Measurements from ENCODE around the gene VPS4B.

VPS4B gene

DNA sequence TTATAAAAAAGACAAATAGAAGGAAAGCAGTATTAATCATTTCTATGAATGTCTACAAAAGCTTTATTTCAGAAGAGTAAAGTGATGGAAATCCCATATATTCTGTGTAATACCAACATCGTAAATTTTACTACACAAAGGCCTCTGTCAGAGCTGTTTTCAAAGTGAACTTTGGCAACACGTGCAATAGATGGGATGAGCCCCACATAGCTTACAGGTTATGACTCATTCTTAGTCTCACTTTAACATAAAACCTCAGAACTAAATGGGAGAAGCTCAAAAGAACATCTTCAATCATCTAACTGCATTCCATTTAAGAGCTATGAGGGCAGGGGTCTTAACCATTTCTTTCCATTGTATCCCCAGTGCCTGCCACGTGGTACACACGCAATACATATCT lies 11.5 kb downstream of the VPS4B start:
- peaks cover 63% of the 10 kb centered on the region for H3K79me2 ChIP-seq (ENCODE audit: low read length)
- TF ChIP-seq EZH2 (optimal IDR thresholded peaks at IDR 0.05; ENCODE audit: low read depth, low read length) (no peak), EZH2phosphoT487 (IDR thresholded peaks at IDR 0.05; ENCODE audit: low read length) (no peak)
- TF ChIP-seq, protein P1, sequence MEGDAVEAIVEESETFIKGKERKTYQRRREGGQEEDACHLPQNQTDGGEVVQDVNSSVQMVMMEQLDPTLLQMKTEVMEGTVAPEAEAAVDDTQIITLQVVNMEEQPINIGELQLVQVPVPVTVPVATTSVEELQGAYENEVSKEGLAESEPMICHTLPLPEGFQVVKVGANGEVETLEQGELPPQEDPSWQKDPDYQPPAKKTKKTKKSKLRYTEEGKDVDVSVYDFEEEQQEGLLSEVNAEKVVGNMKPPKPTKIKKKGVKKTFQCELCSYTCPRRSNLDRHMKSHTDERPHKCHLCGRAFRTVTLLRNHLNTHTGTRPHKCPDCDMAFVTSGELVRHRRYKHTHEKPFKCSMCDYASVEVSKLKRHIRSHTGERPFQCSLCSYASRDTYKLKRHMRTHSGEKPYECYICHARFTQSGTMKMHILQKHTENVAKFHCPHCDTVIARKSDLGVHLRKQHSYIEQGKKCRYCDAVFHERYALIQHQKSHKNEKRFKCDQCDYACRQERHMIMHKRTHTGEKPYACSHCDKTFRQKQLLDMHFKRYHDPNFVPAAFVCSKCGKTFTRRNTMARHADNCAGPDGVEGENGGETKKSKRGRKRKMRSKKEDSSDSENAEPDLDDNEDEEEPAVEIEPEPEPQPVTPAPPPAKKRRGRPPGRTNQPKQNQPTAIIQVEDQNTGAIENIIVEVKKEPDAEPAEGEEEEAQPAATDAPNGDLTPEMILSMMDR (IDR thresholded peaks at IDR 0.05; ENCODE audit: low read length) = no peak
- H3K36me3 ChIP-seq (replicated peaks; ENCODE audit: insufficient read depth, low read length) = peaks cover 11% of the 10 kb centered on the region; the same call in 1 of the 2 replicates
- no peak overlapping the region for H3K4me3 ChIP-seq (ENCODE audit: low read length)
- DNase-seq = no peak
- H3F3A ChIP-seq (ENCODE audit: insufficient read depth, low read length) = no peaks in the 10 kb centered on the region
- H3K9me2 ChIP-seq (replicated peaks; ENCODE audit: insufficient read depth, low read length) = no peaks in the 10 kb centered on the region
- no peak overlapping the region for H3K4me2 ChIP-seq (ENCODE audit: low read depth, low read length)
- H2AFZ ChIP-seq (ENCODE audit: low read length) = no peak overlapping the region
- H4K20me1 ChIP-seq (ENCODE audit: insufficient read depth, low read length) = peaks cover 5% of the 10 kb centered on the region; the same call in 1 of the 2 replicates
- H3K9me3 ChIP-seq (replicated peaks; ENCODE audit: insufficient read depth, low read length) = no peaks in the 10 kb centered on the region
- no peak overlapping the region for H3K9ac ChIP-seq (ENCODE audit: low read length)
- no peaks in the 10 kb centered on the region for H3K4me1 ChIP-seq (ENCODE audit: low read length)
- no peaks in the 10 kb centered on the region for H3K27me3 ChIP-seq (replicated peaks; ENCODE audit: insufficient read depth, low read length)
- no peak overlapping the region for H3K27ac ChIP-seq (ENCODE audit: low read length)

DNA sequence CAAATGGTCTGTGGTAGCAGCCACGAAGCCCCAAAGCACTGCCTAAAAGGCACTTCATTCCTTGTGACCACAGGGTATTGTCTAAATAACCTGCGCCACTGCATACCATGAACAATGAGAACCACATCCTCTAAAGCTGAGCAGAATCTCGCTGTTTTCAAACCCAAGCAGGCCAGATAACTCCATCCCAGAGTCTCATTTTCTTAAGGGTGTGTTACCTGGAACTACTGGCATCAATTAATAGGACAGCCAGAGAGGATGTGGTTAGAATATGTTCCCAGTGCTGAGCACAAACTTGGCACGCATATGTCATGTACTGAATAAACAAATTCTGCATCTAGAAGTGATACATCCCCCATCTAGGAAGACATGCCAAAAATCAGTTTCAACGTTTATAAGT lies 13.0 kb downstream of the VPS4B start:
- Histone ChIP-seq H3K27me3 (replicated peaks; ENCODE audit: insufficient read depth, low read length) (no peaks in the 10 kb centered on the region), H3K9ac (ENCODE audit: low read length) (no peak overlapping the region), H3K9me3 (replicated peaks; ENCODE audit: insufficient read depth, low read length) (no peaks in the 10 kb centered on the region), H3K4me3 (ENCODE audit: low read length) (no peak overlapping the region), H3K79me2 (ENCODE audit: low read length) (peaks cover 51% of the 10 kb centered on the region), H3F3A (ENCODE audit: insufficient read depth, low read length) (no peaks in the 10 kb centered on the region), H2AFZ (ENCODE audit: low read length) (no peak overlapping the region), H3K4me2 (ENCODE audit: low read depth, low read length) (no peak overlapping the region), H3K36me3 (replicated peaks; ENCODE audit: insufficient read depth, low read length) (peaks cover 11% of the 10 kb centered on the region; the same call in 1 of the 2 replicates), H3K9me2 (replicated peaks; ENCODE audit: insufficient read depth, low read length) (no peaks in the 10 kb centered on the region), H3K27ac (ENCODE audit: low read length) (no peak overlapping the region), H4K20me1 (ENCODE audit: insufficient read depth, low read length) (peaks cover 5% of the 10 kb centered on the region; the same call in 1 of the 2 replicates), H3K4me1 (ENCODE audit: low read length) (no peaks in the 10 kb centered on the region)
- no peak for DNase-seq
- TF ChIP-seq, protein P1 (IDR thresholded peaks at IDR 0.05; ENCODE audit: low read length) = no peak
- TF ChIP-seq EZH2phosphoT487 (IDR thresholded peaks at IDR 0.05; ENCODE audit: low read length) (no peak), EZH2 (optimal IDR thresholded peaks at IDR 0.05; ENCODE audit: low read depth, low read length) (no peak)

DNA sequence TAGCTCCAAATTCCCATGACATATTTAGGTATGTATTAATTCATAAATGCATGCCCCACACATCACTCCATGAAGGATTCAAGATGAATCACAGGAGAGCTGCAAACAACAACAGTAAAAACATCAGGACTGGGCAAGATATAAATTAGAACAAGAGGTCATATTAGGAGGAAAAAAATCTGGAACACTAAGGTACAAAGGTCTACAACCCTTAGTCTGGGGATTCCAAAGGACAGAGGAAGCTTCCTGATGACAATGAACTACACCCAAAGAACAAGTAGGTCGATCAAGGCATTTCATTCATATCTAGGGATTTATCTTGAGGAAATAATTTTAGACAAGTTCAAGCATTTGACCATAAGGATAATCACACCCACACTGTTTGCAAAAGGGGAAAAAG lies 14.5 kb downstream of the VPS4B start:
- H3K4me2 ChIP-seq (ENCODE audit: low read depth, low read length) = no peak overlapping the region
- peaks cover 39% of the 10 kb centered on the region for H3K79me2 ChIP-seq (ENCODE audit: low read length)
- no peak overlapping the region for H3K27ac ChIP-seq (ENCODE audit: low read length)
- H3K9me2 ChIP-seq (replicated peaks; ENCODE audit: insufficient read depth, low read length) = no peaks in the 10 kb centered on the region
- no peaks in the 10 kb centered on the region for H3F3A ChIP-seq (ENCODE audit: insufficient read depth, low read length)
- DNase-seq = no peak
- no peak for TF ChIP-seq EZH2 (optimal IDR thresholded peaks at IDR 0.05; ENCODE audit: low read depth, low read length)
- TF ChIP-seq EZH2phosphoT487 (IDR thresholded peaks at IDR 0.05; ENCODE audit: low read length) = no peak
- TF ChIP-seq, protein P1 (IDR thresholded peaks at IDR 0.05; ENCODE audit: low read length) = no peak
- no peak overlapping the region for H2AFZ ChIP-seq (ENCODE audit: low read length)
- H3K36me3 ChIP-seq (replicated peaks; ENCODE audit: insufficient read depth, low read length) = peaks cover 11% of the 10 kb centered on the region; the same call in 1 of the 2 replicates
- H4K20me1 ChIP-seq (ENCODE audit: insufficient read depth, low read length) = peaks cover 5% of the 10 kb centered on the region; the same call in 1 of the 2 replicates
- no peaks in the 10 kb centered on the region for H3K9me3 ChIP-seq (replicated peaks; ENCODE audit: insufficient read depth, low read length)
- H3K27me3 ChIP-seq (replicated peaks; ENCODE audit: insufficient read depth, low read length) = no peaks in the 10 kb centered on the region
- H3K4me3 ChIP-seq (ENCODE audit: low read length) = no peak overlapping the region
- no peak overlapping the region for H3K9ac ChIP-seq (ENCODE audit: low read length)
- no peaks in the 10 kb centered on the region for H3K4me1 ChIP-seq (ENCODE audit: low read length)

Data from MM.1S (cell line).